ENCODE measurements around the gene FBXO46.

- no peak for TF ChIP-seq POLR2AphosphoS5 (IDR thresholded peaks at IDR 0.05; ENCODE audit: low read depth, low read length)
- TF ChIP-seq CTCF (IDR thresholded peaks at IDR 0.05) = no peak
- TF ChIP-seq NRF1 (IDR thresholded peaks at IDR 0.05; ENCODE audit: low read depth, low read length) = no peak
- TF ChIP-seq USF2 (IDR thresholded peaks at IDR 0.05; ENCODE audit: borderline replicate concordance, low read depth, low read length) = no peak
- TF ChIP-seq TAF1 (IDR thresholded peaks at IDR 0.05; ENCODE audit: borderline replicate concordance, low read depth, low read length) = no peak
- no peak for TF ChIP-seq ELF1 (IDR thresholded peaks at IDR 0.05)
- no peak for TF ChIP-seq REST (IDR thresholded peaks at IDR 0.05; ENCODE audit: low read depth, low read length)
- TF ChIP-seq EP300 (IDR thresholded peaks at IDR 0.05; ENCODE audit: borderline replicate concordance in 1 of 2, low read depth in 1 of 2, low read length in 1 of 2) = no peak
- no peak for TF ChIP-seq SIN3A (IDR thresholded peaks at IDR 0.05; ENCODE audit: borderline replicate concordance, low read depth, low read length)
- TF ChIP-seq YY1 (IDR thresholded peaks at IDR 0.05; ENCODE audit: low read depth) = no peak
Measured at GRCh38 chr19:45766869-45767346, 36.2 kb upstream of the FBXO46 start.
